ENCODE results near the gene TBL1X. TPM values are rescaled to one million over a fixed set of nuclear protein-coding genes. Genes with fewer than 3 reads are reported as not detected.

The TBL1X gene
- total and polyA plus RNA-seq, 8 donors, result 2.4 to 16.6 (median 9.3) TPM

GRCh38 chrX:9676738-9677097 lies 211.9 kb downstream of the TBL1X start:
- Histone ChIP-seq H3K4me1 (no peaks in the 10 kb centered on the region), H3K27ac (no peak overlapping the region), H3K4me3 (no peak overlapping the region), H3K36me3 (no peaks in the 10 kb centered on the region), H3K9me3 (no peaks in the 10 kb centered on the region), H3K27me3 (peaks cover 0 to 5% (median 0%) of the 10 kb centered on the region in 4 donors)
- no peak for TF ChIP-seq CTCF (IDR thresholded peaks at IDR 0.05)
- FAIRE-seq (no peak), DNase-seq (no peak), ATAC-seq (no peak)
- 81 to 89% methylated on average over 6 of the region's 6 CpGs for WGBS, 2 donors
- intact Hi-C loops (cut with DNase I), result no loop called here

- WGBS, 2 donors, result 61 to 64% methylated on average over 7 of the region's 7 CpGs
- Histone ChIP-seq H3K27me3 (peaks cover 0 to 5% (median 0%) of the 10 kb centered on the region in 4 donors), H3K27ac (no peak overlapping the region), H3K4me3 (no peak overlapping the region), H3K36me3 (no peaks in the 10 kb centered on the region), H3K9me3 (no peaks in the 10 kb centered on the region), H3K4me1 (no peaks in the 10 kb centered on the region)
- intact Hi-C loops (cut with DNase I), result no loop called here
- ATAC-seq (peak in 3 of 4 donors; percentile 40 to 55 (median 46)), FAIRE-seq (no peak), DNase-seq (no peak)
- TF ChIP-seq CTCF (IDR thresholded peaks at IDR 0.05), result no peak
Measured at GRCh38 chrX:9677098-9677739, 212.4 kb downstream of the TBL1X start.

- peaks cover 0 to 5% (median 0%) of the 10 kb centered on the region in 4 donors for H3K27me3 ChIP-seq
- H3K36me3 ChIP-seq, result no peaks in the 10 kb centered on the region
- no peak for TF ChIP-seq CTCF (IDR thresholded peaks at IDR 0.05)
- intact Hi-C loops (cut with DNase I), result no loop called here
- H3K4me1 ChIP-seq, result no peaks in the 10 kb centered on the region
- no peak overlapping the region for H3K27ac ChIP-seq
- no peak for DNase-seq
- 83 to 94% methylated on average over 3 of the region's 3 CpGs for WGBS, 2 donors
- FAIRE-seq, result no peak
- ATAC-seq, result no peak
- no peaks in the 10 kb centered on the region for H3K9me3 ChIP-seq
- no peak overlapping the region for H3K4me3 ChIP-seq
Measured at GRCh38 chrX:9678215-9678965, 213.5 kb downstream of the TBL1X start.

GRCh38 chrX:9681011-9681410 lies 216.2 kb downstream of the TBL1X start:
- Histone ChIP-seq H3K4me1 (no peaks in the 10 kb centered on the region), H3K27me3 (no peaks in the 10 kb centered on the region), H3K27ac (no peak overlapping the region), H3K36me3 (no peaks in the 10 kb centered on the region), H3K9me3 (no peaks in the 10 kb centered on the region), H3K4me3 (no peak overlapping the region)
- ATAC-seq (no peak), FAIRE-seq (no peak), DNase-seq (no peak)
- intact Hi-C loops (cut with DNase I), result no loop called here
- WGBS, 2 donors, result 74 to 84% methylated on average over 9 of the region's 9 CpGs
- no peak for TF ChIP-seq CTCF (IDR thresholded peaks at IDR 0.05)

- Histone ChIP-seq H3K9me3 (no peaks in the 10 kb centered on the region), H3K27me3 (no peaks in the 10 kb centered on the region), H3K4me3 (no peak overlapping the region), H3K4me1 (no peaks in the 10 kb centered on the region), H3K36me3 (no peaks in the 10 kb centered on the region), H3K27ac (no peak overlapping the region)
- intact Hi-C loops (cut with DNase I), result no loop called here
- DNase-seq, result no peak
- WGBS, 2 donors, result 71 to 91% methylated on average over 4 of the region's 4 CpGs
- ATAC-seq, result no peak
- TF ChIP-seq CTCF (IDR thresholded peaks at IDR 0.05), result no peak
- FAIRE-seq, result no peak
Measured at GRCh38 chrX:9681422-9681821, 216.6 kb downstream of the TBL1X start.

All from pancreas (tissue), 10 donors.